ENCODE results near the gene ITPR2.
"Not testable (repeated sequence)": the region's sequence is repeated elsewhere in the genome, so short reads cannot be mapped to it uniquely, and the experiment has no call there.

The ITPR2 gene

GRCh38 chr12:26644376-26644775 lies 188.6 kb downstream of the ITPR2 start:
- DNase-seq (ENCODE audit: insufficient read length, low spot score); FAIRE-seq: not testable (repeated sequence)

- DNase-seq (ENCODE audit: insufficient read length, low spot score) = no peak
- FAIRE-seq = no peak
Measured at GRCh38 chr12:26643532-26644315, 189.3 kb downstream of the ITPR2 start.

GRCh38 chr12:26642361-26642760 lies 190.6 kb downstream of the ITPR2 start:
- no peak for FAIRE-seq

GRCh38 chr12:26636710-26637328 lies 196.2 kb downstream of the ITPR2 start:
- peak; percentile 64 for FAIRE-seq

More at GRCh38 chr12:26642361-26642760, 190.6 kb downstream of the ITPR2 start:
- DNase-seq (ENCODE audit: insufficient read length, low spot score) = no peak

GRCh38 chr12:26633591-26634210 lies 199.3 kb downstream of the ITPR2 start:
- no peak for DNase-seq (ENCODE audit: insufficient read length, low spot score)
- FAIRE-seq = peak; percentile 89

More at GRCh38 chr12:26636710-26637328, 196.2 kb downstream of the ITPR2 start:
- no peak for DNase-seq (ENCODE audit: insufficient read length, low spot score)

GRCh38 chr12:26632756-26633155 lies 200.2 kb downstream of the ITPR2 start:
- DNase-seq (ENCODE audit: insufficient read length, low spot score) (no peak), FAIRE-seq (peak; percentile 55)

- DNase-seq (ENCODE audit: insufficient read length, low spot score) (no peak), FAIRE-seq (peak; percentile 4)
Measured at GRCh38 chr12:26631846-26632245, 201.1 kb downstream of the ITPR2 start.

- FAIRE-seq = peak; percentile 85
- peak; percentile 61 for DNase-seq (ENCODE audit: insufficient read length, low spot score)
Measured at GRCh38 chr12:26630546-26631027, 202.4 kb downstream of the ITPR2 start.

- FAIRE-seq = no peak
- DNase-seq (ENCODE audit: insufficient read length, low spot score) = peak; percentile 41
Measured at GRCh38 chr12:26629864-26630263, 203.1 kb downstream of the ITPR2 start.

- no peak for DNase-seq (ENCODE audit: insufficient read length, low spot score)
- peak; percentile 63 for FAIRE-seq
Measured at GRCh38 chr12:26628234-26628633, 204.8 kb downstream of the ITPR2 start.

GRCh38 chr12:26627335-26627734 lies 205.7 kb downstream of the ITPR2 start:
- FAIRE-seq = no peak
- no peak for DNase-seq (ENCODE audit: insufficient read length, low spot score)

- FAIRE-seq = peak; percentile 42
- DNase-seq (ENCODE audit: insufficient read length, low spot score) = no peak
Measured at GRCh38 chr12:26623136-26623535, 209.9 kb downstream of the ITPR2 start.

- DNase-seq (ENCODE audit: insufficient read length, low spot score) (no peak), FAIRE-seq (no peak)
Measured at GRCh38 chr12:26622601-26623000, 210.4 kb downstream of the ITPR2 start.

- FAIRE-seq = no peak
- no peak for DNase-seq (ENCODE audit: insufficient read length, low spot score)
Measured at GRCh38 chr12:26621932-26622331, 211.1 kb downstream of the ITPR2 start.

GRCh38 chr12:26620907-26621306 lies 212.1 kb downstream of the ITPR2 start:
- no peak for DNase-seq (ENCODE audit: insufficient read length, low spot score)
- no peak for FAIRE-seq

GRCh38 chr12:26617513-26617912 lies 215.5 kb downstream of the ITPR2 start:
- FAIRE-seq = no peak

GRCh38 chr12:26614011-26614616 lies 218.9 kb downstream of the ITPR2 start:
- no peak for DNase-seq (ENCODE audit: insufficient read length, low spot score)
- no peak for FAIRE-seq

More at GRCh38 chr12:26617513-26617912, 215.5 kb downstream of the ITPR2 start:
- DNase-seq (ENCODE audit: insufficient read length, low spot score) = no peak

- peak; percentile 55 for FAIRE-seq
- DNase-seq (ENCODE audit: insufficient read length, low spot score) = no peak
Measured at GRCh38 chr12:26612203-26612602, 220.8 kb downstream of the ITPR2 start.

GRCh38 chr12:26611598-26611997 lies 221.4 kb downstream of the ITPR2 start:
- FAIRE-seq (no peak), DNase-seq (ENCODE audit: insufficient read length, low spot score) (no peak)

- no peak for DNase-seq (ENCODE audit: insufficient read length, low spot score)
- FAIRE-seq = no peak
Measured at GRCh38 chr12:26610774-26611173, 222.2 kb downstream of the ITPR2 start.

- FAIRE-seq = no peak
- DNase-seq (ENCODE audit: insufficient read length, low spot score) = no peak
Measured at GRCh38 chr12:26609986-26610385, 223.0 kb downstream of the ITPR2 start.
